ENCODE measurements around the gene ZRSR2. TPM values are rescaled to one million over a fixed set of nuclear protein-coding genes. Genes with fewer than 3 reads are reported as not detected.

The ZRSR2 gene
- total and polyA plus RNA-seq, 2 of the 8 experiments (the other 6 are each of a cell fraction or from before 2014, with no cell fraction given) = 3.9 to 6.9 TPM

GRCh38 chrX:15853586-15854079 lies 63.3 kb downstream of the ZRSR2 start:
- Histone ChIP-seq H3K79me2 (ENCODE audit: control insufficient read depth in 1 of 2, insufficient read depth in 2 of 2, low read length in 2 of 2) (peaks cover 11 to 57% of the 10 kb centered on the region in 2 experiments), H2AFZ (ENCODE audit: low read length) (no peak overlapping the region), H4K5ac (ENCODE audit: insufficient read length, low read depth, low read length) (no peak overlapping the region), H3K9ac (replicated peaks in 1 of 4; ENCODE audit: extremely low read depth in 1 of 4, low read depth in 3 of 4, low read length in 3 of 4) (peak overlapping the region; percentile 8 to 64 (median 42); a peak in 5 of 7 replicates), H2BK120ac (replicated peaks; ENCODE audit: low read depth, low read length) (no peak overlapping the region), H3K27ac (ENCODE audit: low read depth, low read length) (no peak overlapping the region; the same call in 1 of the 2 replicates), H3K14ac (ENCODE audit: insufficient read length) (no peak overlapping the region), H3K56ac (replicated peaks; ENCODE audit: insufficient read length, low read depth, low read length) (no peak overlapping the region), H3K9me3 (ENCODE audit: insufficient read depth in 2 of 2, low read depth in 1 of 2, low read length in 1 of 2) (no peaks in the 10 kb centered on the region), H4K20me1 (replicated peaks in 1 of 2; ENCODE audit: control insufficient read depth in 1 of 2, insufficient read depth in 2 of 2, low read length in 2 of 2) (peaks cover 0 to 6% of the 10 kb centered on the region in 2 experiments), H2BK5ac (ENCODE audit: low read depth, low read length) (no peak overlapping the region), H2BK20ac (ENCODE audit: low read length) (no peak overlapping the region), H3K4me2 (ENCODE audit: insufficient read depth in 1 of 2, low read depth in 2 of 2, low read length in 2 of 2) (peak overlapping the region; percentile 71 to 84), H3K27me3 (replicated peaks in 1 of 4; ENCODE audit: control insufficient read depth in 3 of 4, extremely low read depth in 1 of 4, insufficient read depth in 3 of 4, low read length in 3 of 4) (no peaks in the 10 kb centered on the region), H3K4me1 (replicated peaks in 1 of 4; ENCODE audit: control insufficient read depth in 3 of 4, insufficient read depth in 4 of 4, low read length in 3 of 4) (peaks cover 0 to 6% (median 1%) of the 10 kb centered on the region in 4 experiments; a peak in 3 of 7 replicates), H3K23ac (ENCODE audit: insufficient read length) (no peak overlapping the region), H4K91ac (replicated peaks; ENCODE audit: insufficient read length, low read length) (no peak overlapping the region), H3K36me3 (ENCODE audit: control insufficient read depth in 2 of 4, insufficient read depth in 4 of 4, low read length in 3 of 4) (peaks cover 0 to 51% (median 7%) of the 10 kb centered on the region in 4 experiments; a peak in 4 of 8 replicates), H3K4me3 (ENCODE audit: extremely low read depth in 1 of 4, insufficient read depth in 2 of 4, low read depth in 3 of 4, low read length in 4 of 4) (peak overlapping the region; percentile 48 to 99 (median 86)), H2BK15ac (ENCODE audit: low read length) (no peak overlapping the region), H3K4ac (replicated peaks; ENCODE audit: insufficient read length, low read depth, low read length) (no peak overlapping the region), H3K79me1 (ENCODE audit: low read depth, low read length) (no peaks in the 10 kb centered on the region), H2BK12ac (ENCODE audit: low read depth, low read length) (no peak overlapping the region), H3K18ac (ENCODE audit: extremely low read depth, low read length) (peak overlapping the region; percentile 24; the same call in 1 of the 2 replicates), H2AK5ac (ENCODE audit: low read depth, low read length) (no peak overlapping the region), H3K23me2 (ENCODE audit: low read depth, low read length) (peaks cover 8% of the 10 kb centered on the region; the same call in 1 of the 2 replicates), H4K8ac (ENCODE audit: extremely low read depth, insufficient read depth, low read length) (no peak overlapping the region)
- CTCF ChIA-PET (ENCODE audit: partially characterized antibody) = no interaction called here
- POLR2A ChIA-PET (ENCODE audit: partially characterized antibody) = no interaction called here
- peak; percentile 60 for FAIRE-seq
- DNase-seq (ENCODE audit: low read depth in 1 of 2, low spot score in 2 of 2) = no peak
- WGBS, 2 experiments (ENCODE audit: extremely low coverage in 1 of 2, insufficient coverage in 1 of 2, insufficient read length in 1 of 2, insufficient replicate concordance in 2 of 2, low coverage in 1 of 2, low lambda C conversion rate in 2 of 2, missing lambda C conversion rate in 1 of 2) = 3% methylated on average over 14 of the region's 14 CpGs; no CpG with 5 or more reads in 1 of the 2 experiments
- no peak for TF ChIP-seq EZH2 (IDR thresholded peaks at IDR 0.05; ENCODE audit: low read depth, low read length, severe bottlenecking)
- no peak for TF ChIP-seq CTBP2 (IDR thresholded peaks at IDR 0.05; ENCODE audit: borderline replicate concordance, insufficient read depth, insufficient read length, low read length)
- TF ChIP-seq SP2 (IDR thresholded peaks at IDR 0.05; ENCODE audit: low read length) = no peak
- no peak for TF ChIP-seq JUND (IDR thresholded peaks at IDR 0.05; ENCODE audit: low read length)
- no peak for TF ChIP-seq BRCA1 (IDR thresholded peaks at IDR 0.05; ENCODE audit: low read depth, low read length)
- no peak for TF ChIP-seq HDAC6 (IDR thresholded peaks at IDR 0.05; ENCODE audit: low read depth, low read length)
- no peak for TF ChIP-seq CHD2 (IDR thresholded peaks at IDR 0.05; ENCODE audit: low read length)
- no peak for TF ChIP-seq EGR1 (IDR thresholded peaks at IDR 0.05; ENCODE audit: borderline replicate concordance, low read depth, low read length)
- no peak for TF ChIP-seq MAX (IDR thresholded peaks at IDR 0.05)
- TF ChIP-seq JUN (IDR thresholded peaks at IDR 0.05; ENCODE audit: low read depth, low read length) = no peak
- no peak for TF ChIP-seq RAD21 (IDR thresholded peaks at IDR 0.05 in 1 of 2, conservative IDR thresholded peaks at IDR 0.05 in 1 of 2; ENCODE audit: low read depth in 2 of 2, low read length in 2 of 2)
- no peak for TF ChIP-seq BACH1 (IDR thresholded peaks at IDR 0.05; ENCODE audit: low read length)
- TF ChIP-seq KDM1A (IDR thresholded peaks at IDR 0.05; ENCODE audit: borderline replicate concordance, low read length) = no peak
- no peak for TF ChIP-seq KDM5A (IDR thresholded peaks at IDR 0.05; ENCODE audit: low read length)

All from H1 (cell line).